Panc1 (cell line): ENCODE measurements around the gene KCNAB1.

Source experiments
- CTCF ChIP-seq: fragments of 450-650 bp; IDR thresholded peaks from 2 replicates; pipeline ENCODE4 v1.5.1; 2017; ENCODE audit warnings: mild to moderate bottlenecking
- POLR2AphosphoS5 ChIP-seq: IDR thresholded peaks from 2 replicates; pipeline ENCODE4 v1.6.1; 2012; ENCODE audit warnings: mild to moderate bottlenecking, low read depth, low read length, moderate library complexity
- SIN3A ChIP-seq: IDR thresholded peaks from 2 replicates; pipeline ENCODE4 v1.6.1; 2012; ENCODE audit warnings: low read depth, mild to moderate bottlenecking, low read length, moderate library complexity, borderline replicate concordance; ENCODE audit not compliant: insufficient read depth
- TCF7L2 ChIP-seq: IDR thresholded peaks from 2 replicates; pipeline ENCODE4 v1.6.1; 2011; ENCODE audit warnings: mild to moderate bottlenecking, low read depth, low read length, inconsistent platforms
- TF ChIP-seq, protein P1 (sequence below), 2 experiments: IDR thresholded peaks; 2 replicates each; pipeline ENCODE4 v1.6.1; 2011 to 2012; ENCODE audit warnings: low read depth in 2 of 2, control low read depth in 1 of 2, low read length in 1 of 2, mild to moderate bottlenecking in 1 of 2, moderate library complexity in 1 of 2; ENCODE audit not compliant: insufficient read depth in 1 of 2

GRCh38 chr3:156349978-156350377 lies 229.6 kb downstream of the KCNAB1 start:
- TF ChIP-seq CTCF (no peak), SIN3A (no peak), TCF7L2 (no peak), POLR2AphosphoS5 (no peak)
- TF ChIP-seq, protein P1, sequence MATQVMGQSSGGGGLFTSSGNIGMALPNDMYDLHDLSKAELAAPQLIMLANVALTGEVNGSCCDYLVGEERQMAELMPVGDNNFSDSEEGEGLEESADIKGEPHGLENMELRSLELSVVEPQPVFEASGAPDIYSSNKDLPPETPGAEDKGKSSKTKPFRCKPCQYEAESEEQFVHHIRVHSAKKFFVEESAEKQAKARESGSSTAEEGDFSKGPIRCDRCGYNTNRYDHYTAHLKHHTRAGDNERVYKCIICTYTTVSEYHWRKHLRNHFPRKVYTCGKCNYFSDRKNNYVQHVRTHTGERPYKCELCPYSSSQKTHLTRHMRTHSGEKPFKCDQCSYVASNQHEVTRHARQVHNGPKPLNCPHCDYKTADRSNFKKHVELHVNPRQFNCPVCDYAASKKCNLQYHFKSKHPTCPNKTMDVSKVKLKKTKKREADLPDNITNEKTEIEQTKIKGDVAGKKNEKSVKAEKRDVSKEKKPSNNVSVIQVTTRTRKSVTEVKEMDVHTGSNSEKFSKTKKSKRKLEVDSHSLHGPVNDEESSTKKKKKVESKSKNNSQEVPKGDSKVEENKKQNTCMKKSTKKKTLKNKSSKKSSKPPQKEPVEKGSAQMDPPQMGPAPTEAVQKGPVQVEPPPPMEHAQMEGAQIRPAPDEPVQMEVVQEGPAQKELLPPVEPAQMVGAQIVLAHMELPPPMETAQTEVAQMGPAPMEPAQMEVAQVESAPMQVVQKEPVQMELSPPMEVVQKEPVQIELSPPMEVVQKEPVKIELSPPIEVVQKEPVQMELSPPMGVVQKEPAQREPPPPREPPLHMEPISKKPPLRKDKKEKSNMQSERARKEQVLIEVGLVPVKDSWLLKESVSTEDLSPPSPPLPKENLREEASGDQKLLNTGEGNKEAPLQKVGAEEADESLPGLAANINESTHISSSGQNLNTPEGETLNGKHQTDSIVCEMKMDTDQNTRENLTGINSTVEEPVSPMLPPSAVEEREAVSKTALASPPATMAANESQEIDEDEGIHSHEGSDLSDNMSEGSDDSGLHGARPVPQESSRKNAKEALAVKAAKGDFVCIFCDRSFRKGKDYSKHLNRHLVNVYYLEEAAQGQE (IDR thresholded peaks at IDR 0.05; ENCODE audit: insufficient read depth in 1 of 2, low read depth in 2 of 2, low read length in 1 of 2): no peak
